GM12878 (cell line): ENCODE measurements around the gene MDGA2. TPM values are rescaled to one million over a fixed set of nuclear protein-coding genes. Genes with fewer than 3 reads are reported as not detected.
A peak's percentile ranks its signal among the peaks of the same experiment; 100 is the strongest.

Experiments used
- ATAC-seq: fragments of 200-7000 bp; cut with Tn5 transposase; 3 replicates; pipeline ENCODE4 v1.9.1; 2020; ENCODE audit warnings: mild to moderate bottlenecking, moderate library complexity
- BruUV-seq: library from RNA; stranded (reverse); fragments of 400-500 nt; replicated peaks from 2 replicates; lab custom pipeline; 2021; lab: Mats Ljungman, UMichigan
- CTCF ChIA-PET: fragments of 300-600 bp; sonication (Branson Sonifier 250); formaldehyde crosslinking; extraction: SDS; loops from one replicate; lab custom pipeline; 2021; ENCODE audit warnings: inconsistent platforms; lab: Yijun Ruan, JAX
- POLR2A ChIA-PET: fragments of 350-600 bp; formaldehyde crosslinking; extraction: SDS; loops from one replicate; lab custom pipeline; 2021; ENCODE audit warnings: inconsistent platforms; lab: Charles Lee
- RAD21 ChIA-PET: fragments of 300-600 bp; sonication (Branson Sonifier 250); formaldehyde crosslinking; loops from one replicate; lab custom pipeline; 2023; ENCODE audit warnings: antibody characterized with exemption; ENCODE audit not compliant: unreplicated experiment; lab: Charles Lee
- SMC1A ChIA-PET: fragments of 300-600 bp; sonication (Branson Sonifier 250); formaldehyde crosslinking; loops from one replicate; lab custom pipeline; 2023; ENCODE audit not compliant: unreplicated experiment, uncharacterized antibody; lab: Charles Lee
- DNase-seq: peaks from one replicate; pipeline ENCODE4 v3.0.0-alpha.2; 2011; ENCODE audit warnings: low read depth, low spot score
- FAIRE-seq: peaks from 3 replicates; lab custom pipeline; 2011; peaks lifted over from hg19 to GRCh38; lab: Jason Lieb, UNC
- H2AFZ ChIP-seq: 2 replicates; pipeline ENCODE4 v1.6.0; 2011; ENCODE audit warnings: low read depth, low read length, control low read depth; ENCODE audit not compliant: control insufficient read depth
- H3K27ac ChIP-seq: 2 replicates; pipeline ENCODE4 v1.5.1; 2011; ENCODE audit warnings: control low read depth; ENCODE audit not compliant: control insufficient read depth, insufficient read depth
- H3K27me3 ChIP-seq, 2 experiments: replicated peaks in 1 of 2; 2 replicates each; pipeline versions ENCODE4 v1.6.0 to v1.6.1; 2011; ENCODE audit warnings: low read length in 1 of 2; ENCODE audit not compliant: control insufficient read depth in 2 of 2, insufficient read depth in 2 of 2
- H3K36me3 ChIP-seq, 2 experiments: 2 replicates each; pipeline ENCODE4 v1.5.1; 2011; ENCODE audit warnings: low read length in 1 of 2; ENCODE audit not compliant: control insufficient read depth in 2 of 2, insufficient read depth in 2 of 2
- H3K4me1 ChIP-seq: 2 replicates; pipeline ENCODE4 v1.6.1; 2011; ENCODE audit warnings: mild to moderate bottlenecking, low read length, moderate library complexity, mixed read lengths; ENCODE audit not compliant: control insufficient read depth, insufficient read depth
- H3K4me2 ChIP-seq: 2 replicates; pipeline ENCODE4 v1.6.0; 2011; ENCODE audit warnings: control low read depth; ENCODE audit not compliant: control insufficient read depth, insufficient read depth
- H3K4me3 ChIP-seq: fragments of 200-600 bp; sonication (generic); 2 replicates; pipeline ENCODE4 v1.5.1; 2016
- H3K79me2 ChIP-seq: 2 replicates; pipeline ENCODE4 v1.6.0; 2011; ENCODE audit warnings: low read length; ENCODE audit not compliant: control insufficient read depth, insufficient read depth
- H3K9ac ChIP-seq: 2 replicates; pipeline ENCODE4 v1.8.0; 2011; ENCODE audit warnings: low read length, control low read depth, mixed read lengths; ENCODE audit not compliant: control insufficient read depth, insufficient read depth
- H3K9me3 ChIP-seq: replicated peaks from 3 replicates; pipeline ENCODE4 v1.5.1; 2011; ENCODE audit warnings: mild to moderate bottlenecking, low read length; ENCODE audit not compliant: control insufficient read depth, insufficient read depth
- H4K20me1 ChIP-seq: 2 replicates; pipeline ENCODE4 v1.6.0; 2011; ENCODE audit not compliant: control insufficient read depth, insufficient read depth
- CHD1 ChIP-seq: IDR thresholded peaks from 2 replicates; pipeline ENCODE4 v1.6.1; 2012; ENCODE audit warnings: low read depth, low read length, improper control_type of control experiment
- RELA ChIP-seq: fragments of 450-650 bp; IDR thresholded peaks from 2 replicates; pipeline ENCODE4 v1.8.0; 2014; ENCODE audit warnings: borderline replicate concordance; ENCODE audit not compliant: partially characterized antibody
- ZNF274 ChIP-seq: IDR thresholded peaks from one replicate; pipeline ENCODE4 v1.8.0; 2011; ENCODE audit not compliant: insufficient read length, insufficient read depth
- ZNF384 ChIP-seq: IDR thresholded peaks from 2 replicates; pipeline ENCODE4 v1.6.1; 2012; ENCODE audit warnings: low read depth, mild to moderate bottlenecking, low read length, improper control_type of control experiment, borderline replicate concordance
- WGBS: methylation state at CpG from one replicate; pipeline ENCODE4 v1.1.6; 2016; ENCODE audit warnings: low lambda C conversion rate; ENCODE audit not compliant: insufficient replicate concordance, insufficient coverage; ENCODE audit errors: missing lambda C conversion rate; 5-methylcytosine and 5-hydroxymethylcytosine counted together
- in situ Hi-C: fragments of 300-500 bp; cut with MboI; formaldehyde crosslinking; loops from 9 replicates; pipeline ENCODE4 v1.14.3; 2018; ENCODE audit warnings: mixed read lengths
- intact Hi-C: fragments of 100-400 bp; cut with micrococcal nuclease; formaldehyde crosslinking; loops from one replicate; pipeline ENCODE4 v1.14.2; 2022; ENCODE audit not compliant: unreplicated experiment
- polyA plus RNA-seq, 11 experiments: library from polyadenylated mRNA; depleted of rRNA in 4 of 11; unstranded in 6 of 11; stranded (reverse) in 5 of 11; fragments of >200 nt; fragmentation: Nextera tagmentation in 4 of 11; fragmentation: Illumina TruSeq in 1 of 11; extraction: Ambion mirVana in 4 of 11; extraction: Trizol in 1 of 11; gene quantifications; 1 replicate in 1 of 11; 2 replicates in 10 of 11; pipeline versions ENCODE4 v1.2.1 to v1.2.3, GENCODE V29; 2011 to 2016; ENCODE audit warnings: inconsistent platforms in 2 of 11, missing spikeins in 2 of 11, low read depth in 1 of 11
- total RNA-seq, 4 experiments: library from RNA; depleted of rRNA in 3 of 4; stranded (reverse); fragments of >200 nt in 3 of 4; fragmentation: Illumina TruSeq in 1 of 4; extraction: Trizol in 1 of 4; gene quantifications; 2 replicates each; pipeline versions ENCODE4 v1.2.1 to v1.2.3, GENCODE V29; 2013 to 2021
- TF ChIP-seq, protein P1 (sequence below): IDR thresholded peaks from 2 replicates; pipeline ENCODE4 v1.6.1; 2012; ENCODE audit warnings: improper control_type of control experiment, low read depth, low read length; ENCODE audit not compliant: insufficient replicate concordance

MDGA2 gene
- total and polyA plus RNA-seq, 10 of the 15 experiments (the other 5 are each of a cell fraction or from before 2014, with no cell fraction given): not detected

DNA sequence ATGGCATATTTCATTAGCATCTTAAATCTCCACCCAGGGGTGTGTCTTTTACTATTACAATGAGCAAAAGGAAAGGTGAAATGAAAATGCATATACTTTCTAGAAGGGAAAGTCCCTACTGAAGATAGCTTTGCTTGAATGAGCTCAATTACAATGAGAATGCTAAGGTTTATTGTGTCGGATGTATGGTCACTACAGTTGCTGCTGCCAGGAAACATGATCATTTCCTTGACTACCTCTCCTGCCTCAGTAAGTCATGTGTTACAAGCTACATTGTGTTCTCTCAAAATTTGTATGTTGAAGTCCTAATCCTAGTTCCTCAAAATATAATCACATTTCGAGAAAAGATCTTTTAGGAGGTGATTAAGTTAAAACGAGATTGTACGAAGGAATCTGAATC is 322.2 kb downstream of the MDGA2 start:
- ChIA-PET RAD21 (no interaction called here), CTCF (no interaction called here), SMC1A (no interaction called here), POLR2A (no interaction called here)
- no peaks in the 10 kb centered on the region for H3K4me1 ChIP-seq
- no peaks in the 10 kb centered on the region for H3K27me3 ChIP-seq
- no peak overlapping the region for H3K4me2 ChIP-seq
- no peak overlapping the region for H3K27ac ChIP-seq
- H3K79me2 ChIP-seq: no peaks in the 10 kb centered on the region
- no peaks in the 10 kb centered on the region for H4K20me1 ChIP-seq
- DNase-seq (no peak), FAIRE-seq (no peak), ATAC-seq (peak; percentile 42)
- no peaks in the 10 kb centered on the region for H3K36me3 ChIP-seq
- H3K4me3 ChIP-seq: no peak overlapping the region
- H3K9me3 ChIP-seq: no peaks in the 10 kb centered on the region
- in situ Hi-C loops: no loop called here
- H3K9ac ChIP-seq: no peak overlapping the region
- intact Hi-C loops: no loop called here
- no peak overlapping the region for H2AFZ ChIP-seq
- no TSS peak for BruUV-seq
- TF ChIP-seq ZNF274 (no peak), CHD1 (no peak), RELA (no peak), ZNF384 (no peak)
- TF ChIP-seq, protein P1, sequence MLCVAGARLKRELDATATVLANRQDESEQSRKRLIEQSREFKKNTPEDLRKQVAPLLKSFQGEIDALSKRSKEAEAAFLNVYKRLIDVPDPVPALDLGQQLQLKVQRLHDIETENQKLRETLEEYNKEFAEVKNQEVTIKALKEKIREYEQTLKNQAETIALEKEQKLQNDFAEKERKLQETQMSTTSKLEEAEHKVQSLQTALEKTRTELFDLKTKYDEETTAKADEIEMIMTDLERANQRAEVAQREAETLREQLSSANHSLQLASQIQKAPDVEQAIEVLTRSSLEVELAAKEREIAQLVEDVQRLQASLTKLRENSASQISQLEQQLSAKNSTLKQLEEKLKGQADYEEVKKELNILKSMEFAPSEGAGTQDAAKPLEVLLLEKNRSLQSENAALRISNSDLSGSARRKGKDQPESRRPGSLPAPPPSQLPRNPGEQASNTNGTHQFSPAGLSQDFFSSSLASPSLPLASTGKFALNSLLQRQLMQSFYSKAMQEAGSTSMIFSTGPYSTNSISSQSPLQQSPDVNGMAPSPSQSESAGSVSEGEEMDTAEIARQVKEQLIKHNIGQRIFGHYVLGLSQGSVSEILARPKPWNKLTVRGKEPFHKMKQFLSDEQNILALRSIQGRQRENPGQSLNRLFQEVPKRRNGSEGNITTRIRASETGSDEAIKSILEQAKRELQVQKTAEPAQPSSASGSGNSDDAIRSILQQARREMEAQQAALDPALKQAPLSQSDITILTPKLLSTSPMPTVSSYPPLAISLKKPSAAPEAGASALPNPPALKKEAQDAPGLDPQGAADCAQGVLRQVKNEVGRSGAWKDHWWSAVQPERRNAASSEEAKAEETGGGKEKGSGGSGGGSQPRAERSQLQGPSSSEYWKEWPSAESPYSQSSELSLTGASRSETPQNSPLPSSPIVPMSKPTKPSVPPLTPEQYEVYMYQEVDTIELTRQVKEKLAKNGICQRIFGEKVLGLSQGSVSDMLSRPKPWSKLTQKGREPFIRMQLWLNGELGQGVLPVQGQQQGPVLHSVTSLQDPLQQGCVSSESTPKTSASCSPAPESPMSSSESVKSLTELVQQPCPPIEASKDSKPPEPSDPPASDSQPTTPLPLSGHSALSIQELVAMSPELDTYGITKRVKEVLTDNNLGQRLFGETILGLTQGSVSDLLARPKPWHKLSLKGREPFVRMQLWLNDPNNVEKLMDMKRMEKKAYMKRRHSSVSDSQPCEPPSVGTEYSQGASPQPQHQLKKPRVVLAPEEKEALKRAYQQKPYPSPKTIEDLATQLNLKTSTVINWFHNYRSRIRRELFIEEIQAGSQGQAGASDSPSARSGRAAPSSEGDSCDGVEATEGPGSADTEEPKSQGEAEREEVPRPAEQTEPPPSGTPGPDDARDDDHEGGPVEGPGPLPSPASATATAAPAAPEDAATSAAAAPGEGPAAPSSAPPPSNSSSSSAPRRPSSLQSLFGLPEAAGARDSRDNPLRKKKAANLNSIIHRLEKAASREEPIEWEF: no peak
- WGBS: 8% methylated on average over 4 of the region's 4 CpGs
